Osteoblast (primary cell): ENCODE data around the gene MGRN1. TPM values are rescaled to one million over a fixed set of nuclear protein-coding genes. Genes with fewer than 3 reads are reported as not detected.
A peak's percentile ranks its signal among the peaks of the same experiment; 100 is the strongest.

Experiments used
- DNase-seq: peaks from one replicate; pipeline ENCODE4 v3.0.0; 2011; ENCODE audit warnings: low spot score, mixed read lengths; ENCODE audit not compliant: insufficient read length; ENCODE audit errors: missing footprints
- H2AFZ ChIP-seq: 2 replicates; pipeline ENCODE4 v1.6.0; 2011; ENCODE audit warnings: mild to moderate bottlenecking, low read length
- H3K27ac ChIP-seq: 2 replicates; pipeline ENCODE4 v1.5.1; 2011; ENCODE audit warnings: mild to moderate bottlenecking, low read depth, low read length, moderate library complexity
- H3K27me3 ChIP-seq: 2 replicates; pipeline ENCODE4 v1.6.0; 2012; ENCODE audit warnings: mild to moderate bottlenecking, control low read depth, inconsistent platforms, low read length, moderate library complexity; ENCODE audit not compliant: insufficient read depth
- H3K36me3 ChIP-seq: 2 replicates; pipeline ENCODE4 v1.5.1; 2011; ENCODE audit warnings: mild to moderate bottlenecking, low read length, control low read depth, moderate library complexity; ENCODE audit not compliant: insufficient read depth
- H3K4me1 ChIP-seq: 2 replicates; pipeline ENCODE4 v1.5.1; 2011; ENCODE audit warnings: mild to moderate bottlenecking, low read length, control low read depth, moderate library complexity; ENCODE audit not compliant: insufficient read depth
- H3K4me2 ChIP-seq: 2 replicates; pipeline ENCODE4 v1.6.0; 2011; ENCODE audit warnings: mild to moderate bottlenecking, low read length; ENCODE audit not compliant: insufficient read depth
- H3K4me3 ChIP-seq: fragments of 200-600 bp; sonication (generic); 3 replicates; pipeline ENCODE4 v1.5.1; 2012; ENCODE audit warnings: mild to moderate bottlenecking, low read length, inconsistent platforms; ENCODE audit not compliant: insufficient read depth
- H3K79me2 ChIP-seq: 2 replicates; pipeline ENCODE4 v1.6.0; 2012; ENCODE audit warnings: mild to moderate bottlenecking, low read length, control low read depth, inconsistent platforms; ENCODE audit not compliant: insufficient read depth
- H3K9me3 ChIP-seq: 2 replicates; pipeline ENCODE4 v1.5.1; 2011; ENCODE audit warnings: low read depth, low read length, control low read depth
- H4K20me1 ChIP-seq: 2 replicates; pipeline ENCODE4 v1.6.0; 2012; ENCODE audit warnings: mild to moderate bottlenecking, low read length, control low read depth; ENCODE audit not compliant: insufficient read depth
- CTCF ChIP-seq: IDR thresholded peaks from 2 replicates; pipeline ENCODE4 v1.5.1; 2011; ENCODE audit warnings: mild to moderate bottlenecking, low read depth, low read length, moderate library complexity; ENCODE audit errors: extremely low read depth
- total RNA-seq: library from RNA; depleted of rRNA; stranded (reverse); fragments of >200 nt; gene quantifications from 2 replicates; pipeline ENCODE4 v1.2.3, GENCODE V29; 2012

Gene MGRN1
- total RNA-seq, 1 donor = 46.7 TPM

- Histone ChIP-seq H3K79me2 (peaks cover 11% of the 10 kb centered on the region), H3K4me3 (no peak overlapping the region), H3K4me1 (no peaks in the 10 kb centered on the region), H3K9me3 (no peaks in the 10 kb centered on the region), H2AFZ (no peak overlapping the region), H3K4me2 (no peak overlapping the region), H4K20me1 (no peaks in the 10 kb centered on the region), H3K27ac (no peak overlapping the region), H3K36me3 (peaks cover 42% of the 10 kb centered on the region), H3K27me3 (no peaks in the 10 kb centered on the region)
- no peak for TF ChIP-seq CTCF
- peak; percentile 48 for DNase-seq
Measured at GRCh38 chr16:4685776-4686496, 61.3 kb downstream of the MGRN1 start.

- Histone ChIP-seq H3K27me3 (no peaks in the 10 kb centered on the region), H3K79me2 (peaks cover 4% of the 10 kb centered on the region), H4K20me1 (no peaks in the 10 kb centered on the region), H3K4me1 (no peaks in the 10 kb centered on the region), H3K9me3 (no peaks in the 10 kb centered on the region), H2AFZ (no peak overlapping the region), H3K36me3 (peaks cover 35% of the 10 kb centered on the region), H3K27ac (no peak overlapping the region), H3K4me3 (no peak overlapping the region), H3K4me2 (no peak overlapping the region)
- TF ChIP-seq CTCF = no peak
- peak; percentile 73 for DNase-seq
Measured at GRCh38 chr16:4686497-4687210, 62.0 kb downstream of the MGRN1 start.

- Histone ChIP-seq H3K4me1 (no peaks in the 10 kb centered on the region), H3K4me2 (no peak overlapping the region), H3K79me2 (peaks cover 3% of the 10 kb centered on the region), H3K36me3 (peaks cover 29% of the 10 kb centered on the region), H3K27me3 (no peaks in the 10 kb centered on the region), H3K9me3 (no peaks in the 10 kb centered on the region), H2AFZ (no peak overlapping the region), H3K4me3 (no peak overlapping the region), H4K20me1 (peaks cover 1% of the 10 kb centered on the region), H3K27ac (no peak overlapping the region)
- peak; percentile 3 for DNase-seq
- TF ChIP-seq CTCF = no peak
Measured at GRCh38 chr16:4687416-4687815, 62.8 kb downstream of the MGRN1 start.

GRCh38 chr16:4687946-4688673 lies 63.5 kb downstream of the MGRN1 start:
- Histone ChIP-seq H3K27me3 (no peaks in the 10 kb centered on the region), H3K36me3 (peaks cover 27% of the 10 kb centered on the region)

More at GRCh38 chr16:4687946-4688673, 63.5 kb downstream of the MGRN1 start:
- Histone ChIP-seq H3K9me3 (no peaks in the 10 kb centered on the region), H3K27ac (no peak overlapping the region), H3K4me1 (peaks cover 2% of the 10 kb centered on the region), H2AFZ (no peak overlapping the region), H3K4me2 (no peak overlapping the region), H3K4me3 (no peak overlapping the region), H4K20me1 (peaks cover 3% of the 10 kb centered on the region), H3K79me2 (peaks cover under 1% of the 10 kb centered on the region)
- peak; percentile 69 for DNase-seq
- TF ChIP-seq CTCF = no peak
